Spleen (tissue), 11 donors: ENCODE data around the gene HDAC9. TPM values are rescaled to one million over a fixed set of nuclear protein-coding genes. Genes with fewer than 3 reads are reported as not detected.
A peak's percentile ranks its signal among the peaks of the same experiment; 100 is the strongest.

Experiments used
- DNase-seq: peaks from one replicate; pipeline ENCODE4 v3.0.0-alpha.2; 2020
- H3K27ac ChIP-seq, 8 donors: fragments of 200-600 bp; sonication (generic) in 7 of 8; 1 replicate in 4 of 8; 2 replicates in 4 of 8; pipeline versions ENCODE4 v1.5.0 to v1.8.0; 2016 to 2021; ENCODE audit warnings: inconsistent platforms in 4 of 8, mild to moderate bottlenecking in 4 of 8, moderate library complexity in 1 of 8
- H3K27me3 ChIP-seq, 7 donors: fragments of 200-600 bp; sonication (generic) in 6 of 7; replicated peaks in 1 of 7; 1 replicate in 4 of 7; 2 replicates in 3 of 7; pipeline versions ENCODE4 v1.5.0 to v1.8.0; 2016 to 2021; ENCODE audit warnings: inconsistent platforms in 3 of 7, mild to moderate bottlenecking in 1 of 7
- H3K36me3 ChIP-seq, 6 donors: fragments of 200-600 bp; sonication (generic) in 5 of 6; 1 replicate in 4 of 6; 2 replicates in 2 of 6; pipeline versions ENCODE4 v1.5.0 to v1.8.0; 2016 to 2021; ENCODE audit warnings: inconsistent platforms in 2 of 6
- H3K4me1 ChIP-seq, 6 donors: fragments of 200-600 bp; sonication (generic) in 5 of 6; 1 replicate in 3 of 6; 2 replicates in 3 of 6; pipeline versions ENCODE4 v1.5.0 to v1.8.0; 2016 to 2021; ENCODE audit warnings: inconsistent platforms in 3 of 6
- H3K4me3 ChIP-seq, 8 donors: fragments of 200-600 bp; sonication (generic) in 7 of 8; 1 replicate in 4 of 8; 2 replicates in 4 of 8; pipeline versions ENCODE4 v1.5.0 to v1.8.0; 2016 to 2021; ENCODE audit warnings: inconsistent platforms in 4 of 8, mild to moderate bottlenecking in 4 of 8, moderate library complexity in 2 of 8
- H3K9me3 ChIP-seq, 8 donors: fragments of 200-600 bp; sonication (generic) in 7 of 8; 1 replicate in 4 of 8; 2 replicates in 4 of 8; pipeline versions ENCODE4 v1.5.0 to v1.8.0; 2016 to 2021; ENCODE audit warnings: inconsistent platforms in 4 of 8
- CTCF ChIP-seq, 11 experiments: fragments of 200-600 bp in 7 of 11; fragments of 450-650 bp in 4 of 11; sonication (generic) in 4 of 11; IDR thresholded peaks in 8 of 11; conservative IDR thresholded peaks in 3 of 11; 1 replicate in 7 of 11; 2 replicates in 4 of 11; pipeline versions ENCODE4 v1.4.0 to v1.8.0; 2016 to 2021; ENCODE audit warnings: antibody characterized with exemption in 11 of 11, inconsistent platforms in 4 of 11, mild to moderate bottlenecking in 1 of 11
- POLR2A ChIP-seq, 3 donors: fragments of 450-650 bp; IDR thresholded peaks; one replicate each; pipeline ENCODE4 v1.5.1; 2017; ENCODE audit warnings: antibody characterized with exemption in 3 of 3, mild to moderate bottlenecking in 1 of 3
- POLR2AphosphoS5 ChIP-seq, 3 donors: sonication (generic); formaldehyde crosslinking; IDR thresholded peaks; one replicate each; pipeline ENCODE4 v1.5.1; 2017; ENCODE audit warnings: antibody characterized with exemption in 3 of 3
- WGBS, 5 donors: extraction: QIAGEN DNeasy Blood & Tissue Kit in 3 of 5; methylation state at CpG; one replicate each; pipeline versions ENCODE4 v1.1.5 to v1.1.7; 2013 to 2018; 5-methylcytosine and 5-hydroxymethylcytosine counted together
- intact Hi-C: fragments of 100-400 bp; cut with DNase I; formaldehyde crosslinking; loops from one replicate; pipeline ENCODE4 v1.15.0; 2023; ENCODE audit warnings: low total_unique reads
- polyA plus RNA-seq, 3 donors: library from polyadenylated mRNA; stranded (reverse); fragments of 200-250 nt; gene quantifications; one replicate each; pipeline ENCODE4 v1.2.1, GENCODE V29; 2013
- total RNA-seq, 7 donors: library from RNA; depleted of rRNA in 3 of 7; stranded (reverse); fragments of >200 nt in 3 of 7; fragmentation: NEBNext Ultra II Directional in 4 of 7; extraction: Animal tissue kit (Norgen Biotek cat#: 25700) in 4 of 7; gene quantifications; one replicate each; pipeline versions ENCODE4 v1.1.0 to v1.2.1, GENCODE V29; 2016 to 2021
- donor health status: healthy with polysubstance abuse.
- donor health status: DM: no; HTN: no; CAD: no; lungs with moderate emphysema.
- donor health status: DM: no; HTN: no; CAD: no.
- donor health status: Bipolar disorder and iron deficiency.
- donor health status: healthy.
- donor health status: DM: no; HTN: no; CAD: no.
- donor health status: DM: yes; HTN: yes; CAD: no.

HDAC9 gene
- total and polyA plus RNA-seq, 10 donors, result 15.9 to 100 (median 66.1) TPM

GRCh38 chr7:18494406-18494805 is 1.1 kb upstream of the HDAC9 start:
- Histone ChIP-seq H3K27me3 (no peaks in the 10 kb centered on the region), H3K36me3 (no peaks in the 10 kb centered on the region), H3K9me3 (no peaks in the 10 kb centered on the region), H3K27ac (no peak overlapping the region), H3K4me1 (peaks cover 4 to 62% (median 18%) of the 10 kb centered on the region in 6 donors), H3K4me3 (no peak overlapping the region)
- no peak for DNase-seq
- intact Hi-C loops, result no loop called here
- WGBS, 5 donors, result 91 to 98% (median 94%) methylated on average over 3 of the region's 3 CpGs
- TF ChIP-seq CTCF (IDR thresholded peaks at IDR 0.05 in 8 of 11, conservative IDR thresholded peaks at IDR 0.05 in 3 of 11) (no peak), POLR2A (IDR thresholded peaks at IDR 0.05) (no peak), POLR2AphosphoS5 (IDR thresholded peaks at IDR 0.05) (no peak)

- 59 to 67% (median 65%) methylated on average over 3 of the region's 3 CpGs for WGBS, 5 donors
- no peaks in the 10 kb centered on the region for H3K9me3 ChIP-seq
- DNase-seq, result no peak
- TF ChIP-seq POLR2A (IDR thresholded peaks at IDR 0.05) (no peak), POLR2AphosphoS5 (IDR thresholded peaks at IDR 0.05) (no peak), CTCF (IDR thresholded peaks at IDR 0.05 in 8 of 11, conservative IDR thresholded peaks at IDR 0.05 in 3 of 11) (no peak)
- peaks cover 4 to 63% (median 21%) of the 10 kb centered on the region in 6 donors for H3K4me1 ChIP-seq
- intact Hi-C loops, result no loop called here
- H3K27me3 ChIP-seq, result no peaks in the 10 kb centered on the region
- H3K27ac ChIP-seq, result peak overlapping the region in 5 of 8 donors; percentile 47 to 74 (median 69)
- H3K4me3 ChIP-seq, result peak overlapping the region in 7 of 8 donors; percentile 35 to 70 (median 39)
- H3K36me3 ChIP-seq, result no peaks in the 10 kb centered on the region
Measured at GRCh38 chr7:18494821-18495408, 634 bp upstream of the HDAC9 start.

- Histone ChIP-seq H3K27me3 (no peaks in the 10 kb centered on the region), H3K4me3 (peak overlapping the region; percentile 16 to 70 (median 39)), H3K27ac (peak overlapping the region in 6 of 8 donors; percentile 10 to 74 (median 66)), H3K4me1 (peaks cover 4 to 77% (median 33%) of the 10 kb centered on the region in 6 donors), H3K9me3 (no peaks in the 10 kb centered on the region), H3K36me3 (no peaks in the 10 kb centered on the region)
- WGBS, 5 donors, result 23 to 38% (median 31%) methylated on average over 3 of the region's 3 CpGs
- intact Hi-C loops, result no loop called here
- DNase-seq, result no peak
- no peak for TF ChIP-seq POLR2AphosphoS5 (IDR thresholded peaks at IDR 0.05)
- TF ChIP-seq POLR2A (IDR thresholded peaks at IDR 0.05), result no peak
- no peak for TF ChIP-seq CTCF (IDR thresholded peaks at IDR 0.05 in 8 of 11, conservative IDR thresholded peaks at IDR 0.05 in 3 of 11)
Measured at GRCh38 chr7:18496341-18496700, 772 bp downstream of the HDAC9 start.

- Histone ChIP-seq H3K4me1 (peaks cover 4 to 83% (median 40%) of the 10 kb centered on the region in 6 donors), H3K9me3 (no peaks in the 10 kb centered on the region), H3K36me3 (no peaks in the 10 kb centered on the region), H3K27ac (peak overlapping the region in 5 of 8 donors; percentile 10 to 74 (median 47)), H3K4me3 (peak overlapping the region in 6 of 8 donors; percentile 5 to 70 (median 39)), H3K27me3 (no peaks in the 10 kb centered on the region)
- 58 to 73% (median 68%) methylated on average over 3 of the region's 3 CpGs for WGBS, 5 donors
- no peak for DNase-seq
- TF ChIP-seq CTCF (IDR thresholded peaks at IDR 0.05 in 8 of 11, conservative IDR thresholded peaks at IDR 0.05 in 3 of 11) (no peak), POLR2A (IDR thresholded peaks at IDR 0.05) (no peak), POLR2AphosphoS5 (IDR thresholded peaks at IDR 0.05) (no peak)
- intact Hi-C loops, result no loop called here
Measured at GRCh38 chr7:18497082-18497481, 1.5 kb downstream of the HDAC9 start.
